ENCODE data around the gene CYP3A7. TPM values are rescaled to one million over a fixed set of nuclear protein-coding genes. Genes with fewer than 3 reads are reported as not detected.
"Not testable (repeated sequence)": the region's sequence is repeated elsewhere in the genome, so short reads cannot be mapped to it uniquely, and the experiment has no call there.

The CYP3A7 gene
- 1.2 TPM for total RNA-seq (ENCODE audit: insufficient read depth, low replicate concordance)

GRCh38 chr7:99734987-99735386 lies at the start of gene CYP3A7:
Gene CYP3A7 (minus strand): TSS chr7:99735196. CDS start chr7:99735093, 103 bp downstream.
- no peak for DNase-seq (ENCODE audit: low spot score)

DNA sequence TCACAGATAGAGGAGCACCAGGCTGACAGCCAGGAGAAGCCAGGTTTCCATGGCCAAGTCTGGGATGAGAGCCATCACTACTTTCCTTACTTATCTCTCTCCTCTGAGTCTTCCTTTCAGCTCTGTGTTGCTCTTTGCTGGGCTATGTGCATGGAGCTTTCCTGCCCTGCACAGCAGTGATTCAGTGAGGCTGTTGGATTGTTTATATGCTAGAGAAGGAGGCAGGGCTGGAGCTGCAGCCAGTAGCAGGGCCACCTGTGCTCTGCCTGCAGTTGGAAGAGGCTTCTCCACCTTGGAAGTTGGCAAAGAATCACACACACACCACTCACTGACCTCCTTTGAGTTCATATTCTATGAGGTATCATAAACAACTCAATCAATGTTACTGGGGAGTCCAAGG lies 49.0 kb upstream of the CYP3A7 start, which contains the start of gene CYP3A4:
CYP3A4 (minus strand) TSS at position 178 of the 400 bp plus-strand sequence; CDS start at position 75, 103 bp downstream.
- peak; percentile 29 for DNase-seq (ENCODE audit: low spot score)

GRCh38 chr7:99782012-99782953 lies 47.3 kb upstream of the CYP3A7 start:
- DNase-seq (ENCODE audit: low spot score): peak; percentile 26

GRCh38 chr7:99780588-99780987 lies 45.6 kb upstream of the CYP3A7 start:
- DNase-seq (ENCODE audit: low spot score): no peak

DNA sequence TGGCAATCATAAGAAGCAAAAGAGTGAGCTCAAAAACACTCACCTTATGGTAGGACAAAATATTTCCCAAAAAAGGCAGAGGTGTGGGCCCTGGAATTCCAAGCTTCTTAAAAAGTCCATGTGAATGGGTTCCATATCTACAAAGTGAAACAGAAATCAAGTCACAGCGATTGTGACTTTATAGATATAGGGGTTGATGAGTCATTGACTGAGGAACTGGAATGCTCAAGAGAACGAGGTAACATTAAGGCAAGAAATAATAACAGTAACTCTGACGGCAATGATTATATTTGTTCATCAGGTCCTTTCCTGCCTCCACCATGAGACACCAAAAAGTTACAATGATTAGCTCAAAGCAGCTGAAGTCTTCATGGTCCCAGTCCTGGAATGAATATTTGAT lies 45.0 kb upstream of the CYP3A7 start:
- DNase-seq (ENCODE audit: low spot score): no peak

GRCh38 chr7:99778880-99779279 lies 43.9 kb upstream of the CYP3A7 start:
- no peak for DNase-seq (ENCODE audit: low spot score)

DNA sequence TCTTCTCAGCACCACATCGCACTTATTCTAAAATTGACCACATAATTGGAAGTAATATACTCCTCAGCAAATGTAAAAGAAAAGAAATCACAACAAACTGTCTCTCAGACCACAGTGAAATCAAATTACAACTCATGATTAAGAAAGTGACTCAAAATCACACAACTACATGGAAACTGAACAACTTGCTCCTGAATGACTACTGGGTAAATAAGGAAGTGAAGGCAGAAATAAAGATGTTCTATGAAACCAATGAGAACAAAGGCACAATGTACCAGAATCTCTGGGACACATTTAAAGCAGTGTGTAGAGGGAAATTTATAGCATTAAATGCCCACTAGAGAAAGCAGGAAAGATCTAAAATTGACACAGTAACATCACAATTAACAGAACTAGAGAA lies 38.4 kb upstream of the CYP3A7 start:
- DNase-seq (ENCODE audit: low spot score): not testable (repeated sequence)

GRCh38 chr7:99772565-99772964 lies 37.6 kb upstream of the CYP3A7 start:
- no peak for DNase-seq (ENCODE audit: low spot score)

- not testable (repeated sequence) for DNase-seq (ENCODE audit: low spot score)
Observed at GRCh38 chr7:99769494-99769893, 34.5 kb upstream of the CYP3A7 start.

DNA sequence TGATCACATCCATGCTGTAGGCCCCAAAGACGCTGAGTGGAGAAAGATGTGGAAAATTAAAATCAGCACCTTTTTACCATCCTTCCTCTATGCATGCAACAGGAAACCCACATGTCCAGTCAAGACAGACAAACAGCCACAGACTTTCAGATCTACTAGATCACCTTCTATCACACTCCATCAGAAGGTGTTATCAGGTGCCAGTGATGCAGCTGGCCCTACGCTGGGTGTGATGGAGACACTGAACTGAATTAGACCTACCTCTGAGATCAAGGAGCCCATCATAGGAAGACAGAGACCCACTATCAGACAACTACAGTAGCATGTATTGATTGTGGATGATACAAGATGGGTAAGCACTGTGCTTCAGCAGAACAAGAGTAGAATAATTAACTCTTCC lies 33.5 kb upstream of the CYP3A7 start:
- DNase-seq (ENCODE audit: low spot score): no peak

DNA sequence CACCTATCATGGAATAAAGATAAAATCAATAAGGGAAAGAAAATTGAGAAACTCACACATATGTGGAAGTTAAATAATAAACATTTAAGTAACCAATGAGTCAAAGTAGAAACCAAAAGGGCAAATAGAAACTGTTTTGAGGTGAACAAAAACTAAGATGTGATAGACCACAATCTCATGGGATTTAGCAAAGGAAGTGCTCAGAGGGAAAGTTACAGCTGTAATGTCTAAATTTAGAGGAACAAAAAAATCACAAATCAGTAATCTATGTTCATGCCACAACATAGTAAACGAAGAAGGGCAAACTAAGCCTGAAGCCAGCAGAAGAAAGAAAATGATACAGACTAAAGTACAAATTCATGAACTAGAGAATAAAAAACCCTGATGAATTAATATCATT lies 32.7 kb upstream of the CYP3A7 start:
- no peak for DNase-seq (ENCODE audit: low spot score)

DNA sequence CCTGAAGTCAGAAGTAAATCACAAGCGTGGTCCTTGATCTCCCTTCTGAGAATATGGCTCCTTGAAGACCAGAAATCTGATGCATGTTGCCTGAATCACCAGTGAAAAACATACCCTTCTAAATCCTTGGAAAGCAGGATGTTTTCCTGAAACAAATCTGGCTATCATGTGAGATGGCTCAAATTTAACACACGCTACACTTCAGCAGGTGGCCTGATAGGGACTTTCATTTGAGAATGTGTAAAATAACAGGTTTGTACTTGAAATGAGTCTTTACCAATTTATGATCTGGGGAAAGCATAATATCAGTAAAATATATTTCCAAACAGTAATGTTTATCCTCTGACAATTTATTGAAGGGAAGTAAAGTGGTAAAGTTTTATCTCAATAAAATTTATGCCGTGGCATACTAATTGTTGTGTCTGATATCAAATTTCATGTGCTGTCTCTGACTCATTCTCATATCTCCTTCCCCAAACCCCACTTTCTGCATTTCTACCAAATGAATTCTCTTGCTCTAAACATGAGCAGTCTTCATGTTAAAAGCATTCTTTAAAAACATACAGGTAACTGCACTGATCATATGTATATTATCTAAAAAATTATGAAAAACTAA lies 31.6 kb upstream of the CYP3A7 start:
- no peak for DNase-seq (ENCODE audit: low spot score)

- DNase-seq (ENCODE audit: low spot score): no peak
Observed at GRCh38 chr7:99764478-99764877, 29.5 kb upstream of the CYP3A7 start.

DNA sequence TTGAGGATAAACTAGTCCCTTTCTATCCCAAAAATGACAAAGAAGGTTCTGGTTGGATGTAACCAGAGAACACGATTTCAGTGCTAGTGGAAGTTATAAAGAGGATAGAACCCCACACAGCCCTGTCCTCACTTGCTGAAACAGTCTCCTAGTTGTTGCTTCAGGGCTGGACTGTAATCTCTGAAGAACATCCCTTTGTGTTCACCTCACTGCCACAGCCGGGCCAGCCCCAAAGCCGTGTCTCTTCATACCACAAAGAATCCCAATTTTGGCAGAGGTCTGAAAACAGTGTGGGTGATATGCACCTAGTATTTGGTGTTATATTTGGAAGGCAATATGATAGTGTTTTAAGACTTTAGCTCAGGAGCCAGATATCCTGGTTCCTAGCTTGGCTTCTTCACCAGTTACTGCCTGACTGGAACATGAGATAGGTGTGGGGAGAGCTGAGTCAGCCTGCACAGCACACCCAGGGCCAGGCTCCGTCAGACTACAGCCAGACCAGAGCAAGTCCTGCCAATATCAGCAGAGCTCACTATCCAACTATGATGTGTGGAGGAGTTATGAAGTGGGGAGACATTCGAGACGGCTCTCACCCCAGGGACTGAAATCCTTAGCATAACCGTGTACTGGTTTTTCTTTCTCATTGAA lies 27.8 kb upstream of the CYP3A7 start:
- peak; percentile 42 for DNase-seq (ENCODE audit: low spot score)

DNA sequence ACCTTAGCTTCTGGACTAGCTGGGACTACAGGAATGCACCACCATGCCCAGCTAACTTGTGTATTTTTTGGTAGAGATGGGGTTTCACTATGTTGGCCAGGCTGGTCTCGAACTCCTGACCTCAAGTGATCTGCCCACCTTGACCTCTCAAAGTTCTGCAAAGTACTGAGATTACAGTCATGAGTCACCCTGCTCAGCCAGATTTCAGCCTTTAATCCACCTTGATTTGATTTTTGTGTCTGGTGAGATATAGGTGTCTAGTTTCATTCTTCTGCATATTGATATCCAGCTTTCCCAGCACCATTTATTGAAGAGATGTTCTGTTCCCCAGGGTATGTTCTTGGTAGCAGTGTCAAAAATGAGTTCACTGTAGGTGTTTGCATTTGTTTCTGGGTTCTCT lies 20.1 kb upstream of the CYP3A7 start:
- DNase-seq (ENCODE audit: low spot score): no peak

DNA sequence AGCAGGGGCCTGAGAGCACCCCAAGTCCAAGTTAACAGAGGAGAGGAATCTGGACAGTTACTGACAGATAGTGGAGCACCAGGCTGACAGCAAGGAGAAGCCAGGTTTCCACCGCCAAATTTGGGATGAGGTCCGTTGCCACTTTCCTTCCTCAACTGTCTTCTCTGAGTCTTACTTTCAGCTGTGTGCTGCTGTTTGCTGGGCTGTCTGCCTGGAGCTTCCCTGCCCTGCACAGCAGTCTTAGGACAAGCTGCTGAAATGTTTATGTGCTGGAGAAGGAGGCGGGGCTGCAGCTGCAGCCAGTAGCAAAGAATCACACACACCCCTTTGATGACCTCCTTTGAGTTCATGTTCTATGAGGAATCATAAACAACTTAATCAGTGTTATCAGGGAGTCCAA lies 17.4 kb upstream of the CYP3A7 start:
- DNase-seq (ENCODE audit: low spot score): peak; percentile 17

DNA sequence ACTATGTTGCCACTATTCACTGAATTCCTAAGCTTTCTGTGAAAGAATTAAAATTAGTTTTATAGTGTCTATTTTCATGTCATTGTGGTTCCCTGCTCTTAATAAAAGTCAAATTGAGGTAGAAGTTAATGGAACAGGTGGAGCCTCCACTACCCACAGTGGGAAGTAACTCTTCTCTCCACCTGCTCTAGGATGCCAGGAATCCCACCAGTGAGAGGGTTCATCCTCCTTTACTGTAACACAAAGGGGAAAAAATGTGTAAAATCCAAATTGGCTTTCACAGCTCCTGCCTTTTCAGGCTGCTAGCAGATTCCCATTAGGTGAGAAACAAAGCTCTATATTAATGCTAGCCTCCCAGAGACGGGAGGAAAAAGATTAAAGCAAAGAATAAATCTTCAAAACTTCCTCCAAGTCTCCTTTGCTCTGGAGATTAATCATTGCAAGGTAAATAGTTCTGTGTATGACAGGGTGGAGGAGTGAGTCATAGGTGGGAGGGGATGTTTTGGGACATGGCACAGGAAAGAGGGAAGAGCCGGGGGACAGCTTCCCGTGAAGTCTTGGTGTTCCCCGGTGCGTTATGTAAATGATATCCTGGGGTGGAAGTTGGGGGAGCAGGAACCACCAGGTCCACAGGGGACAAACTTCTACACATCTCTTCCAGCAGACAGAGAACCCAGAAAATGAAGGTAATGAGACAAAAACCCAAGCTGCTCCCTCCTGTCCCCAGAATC lies 16.5 kb upstream of the CYP3A7 start:
- not testable (repeated sequence) for DNase-seq (ENCODE audit: low spot score)

GRCh38 chr7:99748846-99749579 lies 14.0 kb upstream of the CYP3A7 start:
- no peak for DNase-seq (ENCODE audit: low spot score)

- not testable (repeated sequence) for DNase-seq (ENCODE audit: low spot score)
Observed at GRCh38 chr7:99746915-99747314, 11.9 kb upstream of the CYP3A7 start.

- not testable (repeated sequence) for DNase-seq (ENCODE audit: low spot score)
Observed at GRCh38 chr7:99745395-99745794, 10.4 kb upstream of the CYP3A7 start.
